AG04450 (cell line): ENCODE data around the gene MRPL3. TPM values are rescaled to one million over a fixed set of nuclear protein-coding genes. Genes with fewer than 3 reads are reported as not detected.

ENCODE experiments used
- CTCF ChIA-PET: fragments of 300-600, 350-600 bp; formaldehyde crosslinking; extraction: SDS; loops from one replicate; lab custom pipeline; 2022; ENCODE audit warnings: antibody characterized with exemption, inconsistent platforms; lab: Charles Lee
- POLR2A ChIA-PET: fragments of 350-600 bp; formaldehyde crosslinking; extraction: SDS; loops from one replicate; lab custom pipeline; 2021; ENCODE audit warnings: antibody characterized with exemption, inconsistent platforms; lab: Yijun Ruan, JAX
- DNase-seq: peaks from one replicate; pipeline ENCODE4 v3.0.0-alpha.2; 2011; ENCODE audit warnings: low read depth, low spot score
- H3K27ac ChIP-seq: one replicate; pipeline ENCODE4 v1.5.1; 2012; ENCODE audit warnings: low read depth, low read length, control low read depth
- H3K27me3 ChIP-seq: one replicate; pipeline ENCODE4 v1.6.0; 2012; ENCODE audit warnings: low read length; ENCODE audit not compliant: control insufficient read depth, insufficient read depth
- H3K4me3 ChIP-seq: 2 replicates; pipeline ENCODE4 v1.5.1; 2011; ENCODE audit warnings: mild to moderate bottlenecking, low read depth, low read length, control low read depth
- H3K9me3 ChIP-seq: 2 replicates; pipeline ENCODE4 v1.5.1; 2012; ENCODE audit warnings: low read length; ENCODE audit not compliant: control insufficient read depth, insufficient read depth
- CTCF ChIP-seq: IDR thresholded peaks from 2 replicates; pipeline ENCODE4 v1.5.1; 2011; ENCODE audit warnings: low read depth, low read length, control low read depth, inconsistent platforms
- polyA plus RNA-seq: library from polyadenylated mRNA; depleted of rRNA; stranded (reverse); fragments of >200 nt; gene quantifications from 2 replicates; pipeline ENCODE4 v1.2.3, GENCODE V29; 2011

Gene MRPL3
- polyA plus RNA-seq, 1 experiment: 192 TPM

GRCh38 chr3:131547585-131547984 is 44.8 kb upstream of the MRPL3 start:
- ChIA-PET POLR2A (no interaction called here), CTCF (interaction anchor here (0.6 kb wide), 1 partner anchor 47 kb away, joined by 5 read pairs; no protein-coding TSS in a partner anchor)
- Histone ChIP-seq H3K4me3 (no peak overlapping the region), H3K27ac (no peak overlapping the region), H3K27me3 (no peaks in the 10 kb centered on the region), H3K9me3 (no peaks in the 10 kb centered on the region)
- TF ChIP-seq CTCF: no peak
- DNase-seq: no peak

- Histone ChIP-seq H3K4me3 (no peak overlapping the region), H3K27ac (no peak overlapping the region), H3K9me3 (no peaks in the 10 kb centered on the region), H3K27me3 (no peaks in the 10 kb centered on the region)
- no peak for TF ChIP-seq CTCF
- CTCF ChIA-PET: interaction anchor here (1.1 kb wide), 1 partner anchor 20 kb away, joined by 4 read pairs; no protein-coding TSS in a partner anchor
- DNase-seq: no peak
- POLR2A ChIA-PET: no interaction called here
Observed at GRCh38 chr3:131546441-131546840, 43.7 kb upstream of the MRPL3 start.

- no peak overlapping the region for H3K27ac ChIP-seq
- no peaks in the 10 kb centered on the region for H3K9me3 ChIP-seq
- POLR2A ChIA-PET: no interaction called here
- no peak for DNase-seq
- CTCF ChIA-PET: no interaction called here
- no peak for TF ChIP-seq CTCF
- no peak overlapping the region for H3K4me3 ChIP-seq
- H3K27me3 ChIP-seq: peaks cover 4% of the 10 kb centered on the region
Observed at GRCh38 chr3:131544557-131544956, 41.8 kb upstream of the MRPL3 start.

GRCh38 chr3:131543714-131544113 is 40.9 kb upstream of the MRPL3 start:
- no peak overlapping the region for H3K27ac ChIP-seq
- CTCF ChIA-PET: no interaction called here
- no peaks in the 10 kb centered on the region for H3K9me3 ChIP-seq
- peaks cover 4% of the 10 kb centered on the region for H3K27me3 ChIP-seq
- no peak overlapping the region for H3K4me3 ChIP-seq
- POLR2A ChIA-PET: no interaction called here
- DNase-seq: peak; percentile 44
- no peak for TF ChIP-seq CTCF

- DNase-seq: no peak
- H3K4me3 ChIP-seq: no peak overlapping the region
- H3K27me3 ChIP-seq: peaks cover 4% of the 10 kb centered on the region
- ChIA-PET CTCF (no interaction called here), POLR2A (no interaction called here)
- TF ChIP-seq CTCF: no peak
- H3K27ac ChIP-seq: no peak overlapping the region
- no peaks in the 10 kb centered on the region for H3K9me3 ChIP-seq
Observed at GRCh38 chr3:131541288-131541687, 38.5 kb upstream of the MRPL3 start.
